HG03354 (cell line): Measurements from ENCODE around the gene GTPBP8.

Source experiments
- ATAC-seq: cut with Tn5 transposase; IDR thresholded peaks from one replicate; pipeline ENCODE4 v1.9.1; 2021; ENCODE audit warnings: mild to moderate bottlenecking; ENCODE audit not compliant: unreplicated experiment, poor library complexity, severe bottlenecking

GTPBP8 gene

DNA sequence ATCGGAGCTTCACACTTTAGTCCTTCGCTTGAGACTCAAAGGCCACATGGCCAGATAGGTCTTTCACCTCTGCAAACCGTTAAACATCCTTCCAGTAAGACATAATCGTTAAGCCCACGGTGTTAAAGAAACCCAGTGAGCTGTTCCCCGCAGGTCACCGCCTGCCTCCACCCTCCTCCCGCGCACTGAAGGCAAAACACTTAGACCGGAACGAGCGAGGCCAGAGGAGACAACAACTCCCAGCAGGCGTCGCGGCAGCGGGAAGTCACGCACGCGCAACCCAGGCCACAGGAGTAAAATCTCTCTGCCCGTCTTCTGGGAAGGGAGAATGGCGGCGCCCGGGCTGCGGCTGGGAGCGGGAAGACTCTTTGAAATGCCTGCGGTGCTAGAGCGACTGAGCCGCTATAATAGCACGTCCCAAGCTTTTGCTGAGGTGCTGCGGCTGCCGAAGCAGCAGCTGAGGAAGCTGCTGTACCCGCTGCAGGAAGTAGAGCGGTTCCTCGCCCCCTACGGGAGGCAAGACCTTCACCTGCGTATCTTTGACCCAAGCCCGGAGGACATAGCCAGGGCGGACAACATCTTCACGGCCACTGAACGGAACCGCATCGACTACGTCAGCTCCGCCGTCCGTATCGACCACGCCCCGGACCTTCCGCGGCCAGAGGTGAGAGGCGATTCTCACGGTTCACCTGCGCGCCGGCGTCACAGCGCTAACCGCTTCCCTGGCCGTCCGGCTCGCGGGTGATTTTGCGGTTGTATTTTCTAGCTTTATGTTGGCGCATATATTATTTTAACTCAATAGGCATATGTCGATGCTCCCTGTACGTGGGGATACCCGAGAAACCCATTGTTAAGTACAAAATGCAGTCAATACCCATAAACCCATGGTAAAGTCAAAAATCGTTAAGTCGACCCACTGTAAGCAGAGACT, at the start of gene GTPBP8:
Gene GTPBP8, plus strand, starts transcription at position 313 of the 931 bp plus-strand sequence. Its CDS starts 16 bp downstream, at position 329.
- ATAC-seq: peak; percentile 93

DNA sequence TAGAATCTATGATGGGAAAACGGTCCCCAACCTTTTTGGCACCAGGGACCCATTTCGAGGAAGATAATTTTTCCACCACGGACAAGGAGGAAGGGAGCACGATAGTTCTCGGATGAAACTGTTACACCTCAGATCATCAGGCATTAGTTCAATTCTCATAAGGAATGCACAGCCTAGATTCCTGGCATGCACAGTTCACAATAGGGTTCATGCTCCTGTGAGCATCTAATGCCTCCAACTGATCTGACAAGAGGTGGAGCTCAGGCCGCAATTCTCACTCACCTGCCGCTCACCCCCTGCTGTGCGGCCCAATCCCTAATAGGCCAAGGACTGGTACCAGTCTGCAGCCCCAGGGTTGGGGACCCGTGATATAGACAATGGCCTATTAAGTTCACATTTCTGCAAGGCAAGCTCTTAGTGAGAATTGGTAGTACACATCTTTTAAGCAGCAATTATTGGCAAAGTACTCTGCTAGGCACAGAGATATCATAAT, 42.4 kb upstream of the GTPBP8 start:
- ATAC-seq: no peak

DNA sequence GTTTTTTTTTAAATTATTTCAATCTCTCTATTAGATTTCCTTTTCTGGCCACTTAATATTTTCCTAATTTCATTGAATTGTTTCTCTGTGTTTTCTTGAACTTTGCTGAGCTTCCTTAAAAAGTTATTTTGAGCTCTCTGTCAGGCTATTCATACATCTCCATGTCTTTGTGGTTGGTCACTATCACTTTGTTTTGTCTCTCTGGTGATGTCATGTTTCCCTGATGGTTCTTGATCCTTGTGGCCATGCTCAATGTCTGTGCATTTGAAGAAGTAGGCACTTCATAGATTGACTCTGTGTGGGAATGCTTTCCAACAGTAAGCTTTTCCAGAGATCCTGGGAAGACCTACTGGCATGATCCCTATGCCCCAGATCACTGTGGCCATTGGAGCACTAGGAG, 34.4 kb upstream of the GTPBP8 start:
- ATAC-seq: no peak

DNA sequence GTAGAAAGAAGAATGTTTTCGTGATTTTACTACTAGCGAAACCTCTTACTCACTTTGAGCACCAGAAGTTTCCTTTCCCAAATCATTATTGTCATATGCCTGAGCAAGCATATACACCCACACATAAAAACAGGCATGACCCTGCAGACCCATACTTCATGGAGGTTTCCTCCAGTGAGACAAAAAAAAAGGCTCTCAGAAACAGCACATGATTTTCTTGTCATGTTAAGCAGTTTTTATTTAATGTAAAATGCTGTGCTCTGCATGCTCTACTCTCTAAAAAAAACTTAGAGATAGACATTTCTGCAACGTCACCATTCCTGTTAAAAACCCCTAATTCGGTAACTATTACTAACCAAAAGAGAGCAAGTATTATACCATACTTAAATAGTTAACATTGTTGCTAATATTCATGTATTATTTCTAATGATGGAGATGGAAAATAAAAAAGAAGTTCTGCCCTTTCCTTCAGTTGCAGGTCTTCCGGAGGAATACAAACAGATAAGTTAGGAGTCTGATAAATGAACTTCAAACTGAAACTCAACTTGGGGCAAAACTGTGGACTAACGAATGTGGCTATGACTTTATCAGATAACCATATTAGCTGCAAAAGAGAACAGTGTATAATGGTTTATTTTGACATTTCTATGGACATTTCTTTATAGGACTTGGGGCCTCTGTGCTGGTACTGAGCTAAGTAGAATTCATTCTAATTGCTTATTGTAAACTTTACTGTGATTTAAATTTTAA, 31.8 kb upstream of the GTPBP8 start:
- ATAC-seq: peak; percentile 53

DNA sequence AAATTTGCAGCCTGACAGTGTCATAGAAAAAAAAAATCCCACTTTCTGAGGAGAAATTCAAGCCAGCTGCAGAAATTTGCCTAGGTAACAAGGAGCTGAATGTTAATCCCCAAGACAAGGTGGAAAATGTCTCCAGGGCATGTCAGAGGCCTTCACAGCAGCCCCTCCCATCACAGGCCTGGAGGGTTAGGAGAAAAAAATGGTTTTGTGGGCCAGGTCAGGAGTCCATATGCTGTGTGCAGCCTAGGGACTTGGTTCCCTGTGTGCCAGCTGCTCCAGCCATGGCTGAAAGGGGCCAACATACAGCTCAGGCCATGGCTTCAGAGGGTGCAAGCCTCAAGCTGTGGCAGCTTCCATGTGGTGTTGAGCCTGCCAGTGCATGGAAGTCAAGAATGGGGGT, 27.1 kb upstream of the GTPBP8 start:
- no peak for ATAC-seq

DNA sequence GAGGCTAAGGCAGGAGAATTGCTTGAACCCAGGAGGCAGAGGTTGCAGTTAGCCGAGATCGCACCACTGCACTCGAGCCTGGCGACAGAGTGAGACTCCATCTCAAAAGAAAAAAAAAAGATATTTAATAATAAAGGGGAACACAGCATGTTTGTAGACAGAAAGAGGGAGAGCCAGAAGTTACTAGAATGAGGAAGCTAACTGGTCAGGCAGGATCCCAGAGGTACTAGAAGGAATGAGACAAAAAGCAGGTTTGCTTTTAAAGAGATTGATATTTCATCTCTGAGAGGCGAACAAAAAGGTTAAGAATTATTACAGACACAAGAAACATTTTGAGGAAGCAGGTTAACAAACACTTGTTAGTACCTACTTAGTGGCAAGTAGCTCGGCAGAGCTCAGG, 25.1 kb upstream of the GTPBP8 start:
- ATAC-seq: no peak

DNA sequence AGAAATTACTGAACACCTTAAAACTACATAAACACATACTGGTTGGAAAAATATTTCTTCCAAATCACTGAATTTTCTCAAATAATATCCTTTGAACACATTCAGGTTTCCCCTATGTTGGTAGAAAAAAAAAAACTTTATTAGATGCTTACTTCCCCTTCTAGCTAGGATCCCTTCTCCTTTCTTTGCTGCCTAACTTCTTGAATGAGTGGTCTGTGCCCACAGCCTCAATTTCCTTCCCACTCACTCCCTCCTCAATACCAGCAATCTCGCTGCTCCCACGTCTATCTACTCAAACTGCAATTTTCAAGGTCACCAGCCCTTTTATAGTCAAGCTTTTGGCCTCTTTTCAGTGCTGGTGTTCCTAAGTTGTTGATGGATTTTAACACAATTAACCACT, 24.2 kb upstream of the GTPBP8 start:
- ATAC-seq: no peak

DNA sequence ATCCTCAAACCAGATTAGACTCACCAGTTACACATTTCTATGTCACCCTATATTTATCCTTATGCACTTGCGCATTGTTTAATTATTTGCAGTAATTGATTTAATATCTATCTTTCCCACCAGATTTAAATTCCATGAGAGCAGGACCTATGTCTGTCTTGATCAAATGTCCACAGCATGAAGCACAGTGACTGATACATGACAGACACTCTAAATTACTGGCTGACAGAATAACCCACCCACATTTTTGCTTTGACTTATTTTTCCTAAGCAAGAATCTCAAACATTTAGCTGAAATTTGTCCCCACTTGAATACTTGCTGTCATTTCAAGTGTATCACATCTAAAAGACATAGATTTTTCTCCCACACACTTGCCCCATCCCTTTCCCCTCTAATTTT, 23.4 kb upstream of the GTPBP8 start:
- no peak for ATAC-seq

DNA sequence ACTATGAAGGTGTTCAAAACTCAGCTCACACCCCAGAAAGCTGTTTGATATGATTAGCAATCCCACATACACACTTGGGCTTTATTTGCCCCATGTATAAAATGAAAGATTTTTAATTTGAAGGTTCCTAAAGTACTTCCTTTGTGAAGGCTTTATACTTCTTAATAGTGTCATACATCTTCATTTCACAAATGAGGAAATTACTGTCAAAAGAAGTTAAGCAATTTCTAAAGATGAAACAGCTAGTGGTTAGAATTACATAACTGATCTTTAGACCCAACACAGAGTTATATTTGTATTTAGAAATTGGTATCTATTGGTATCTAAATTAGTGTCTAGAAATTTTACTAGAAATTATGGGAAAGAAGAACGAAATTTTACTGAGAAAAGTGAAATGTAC, 23.0 kb upstream of the GTPBP8 start:
- no peak for ATAC-seq

DNA sequence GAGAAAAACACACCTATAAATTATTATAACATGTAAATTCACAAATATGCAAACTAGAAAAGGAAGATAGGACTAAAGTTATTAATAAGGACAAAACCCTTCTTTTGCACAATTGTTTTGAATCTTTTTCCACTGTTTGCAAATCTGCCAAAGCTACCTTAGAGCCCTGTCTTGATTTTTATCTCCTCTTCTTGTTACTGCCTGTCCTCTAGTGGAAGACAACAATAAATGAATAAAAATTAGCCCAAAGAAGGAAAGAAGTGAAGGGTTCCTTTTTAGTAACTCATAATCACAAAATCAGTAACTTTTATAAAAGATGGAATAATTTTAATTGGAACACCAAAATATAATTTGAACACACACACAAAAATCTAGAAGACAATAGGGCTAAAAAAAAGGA, 18.6 kb upstream of the GTPBP8 start:
- no peak for ATAC-seq

DNA sequence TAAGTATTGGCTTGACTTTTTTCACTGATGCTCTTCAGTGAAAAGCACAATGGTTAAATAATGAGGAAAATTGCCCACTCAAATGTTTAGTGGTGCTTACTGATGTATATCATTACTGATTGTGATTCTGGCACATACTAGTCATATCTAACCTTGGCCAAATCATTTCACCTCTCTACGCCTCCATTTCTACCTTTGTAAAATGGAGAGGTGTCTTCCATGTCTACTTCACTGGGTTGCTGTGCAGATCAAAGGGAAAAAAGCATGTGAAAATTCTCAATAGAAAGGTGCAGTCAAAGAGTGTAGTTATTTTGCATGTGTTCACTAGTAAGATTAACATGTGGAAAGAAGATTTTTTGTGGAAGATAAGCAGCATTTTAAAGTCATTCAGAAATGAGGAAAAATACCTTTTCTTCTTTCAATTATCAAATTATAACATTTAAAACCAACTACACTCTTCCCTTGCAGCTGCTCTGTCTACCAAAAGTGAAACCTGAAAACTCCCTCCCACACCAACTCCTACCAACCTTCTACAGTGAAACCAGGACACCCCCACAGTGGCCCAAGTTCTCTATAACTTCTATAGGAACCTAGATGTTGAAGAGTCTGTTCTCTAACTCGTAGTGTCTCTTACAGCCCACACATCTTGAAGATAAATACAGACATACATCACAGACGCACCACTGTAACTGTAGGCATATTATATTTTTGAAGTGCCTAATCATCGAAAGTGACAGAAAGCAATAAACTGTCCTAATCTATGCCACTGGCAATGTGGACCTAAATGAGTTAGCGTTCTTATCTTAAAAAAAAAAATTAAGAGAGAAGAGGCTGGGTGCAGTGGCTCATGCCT, 17.2 kb upstream of the GTPBP8 start:
- peak; percentile 88 for ATAC-seq

DNA sequence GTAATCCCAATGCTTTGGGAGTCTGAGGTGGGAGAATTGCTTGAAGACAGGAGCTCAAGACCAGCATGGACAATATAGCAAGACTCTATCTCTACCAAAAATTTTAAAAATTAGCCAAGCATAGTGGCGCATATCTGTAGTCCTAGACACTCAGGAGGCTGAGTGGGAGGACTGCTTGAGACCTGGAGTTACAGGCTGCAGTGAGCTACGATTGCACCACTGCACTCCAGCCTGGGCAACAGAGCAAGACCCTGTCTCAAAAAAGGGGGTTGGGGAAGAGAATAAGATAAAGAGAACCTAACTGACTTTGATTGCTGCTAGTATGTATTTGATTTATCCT, 16.6 kb upstream of the GTPBP8 start:
- peak; percentile 26 for ATAC-seq

DNA sequence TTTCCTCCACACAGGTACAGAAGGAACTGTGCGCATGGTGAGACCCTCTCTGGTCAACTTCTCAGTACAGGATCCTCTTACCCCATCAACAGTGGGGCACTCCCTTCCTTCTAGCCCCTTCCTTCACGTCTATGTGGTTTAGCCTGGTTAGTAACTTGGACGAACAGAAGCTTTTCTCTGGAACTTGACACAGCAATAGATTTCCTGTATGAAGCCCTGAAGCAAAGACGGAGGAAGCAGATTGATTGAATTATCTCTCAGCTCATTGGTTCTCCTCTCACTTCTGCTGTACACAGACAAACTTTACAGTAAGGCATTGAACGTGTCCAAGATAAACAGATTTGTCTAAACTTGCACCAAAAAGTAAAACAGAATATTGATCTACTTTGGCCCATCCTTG, 15.9 kb upstream of the GTPBP8 start, which contains the start of gene CD200R1:
Gene CD200R1, minus strand, starts transcription at position 210 of the 400 bp plus-strand sequence. CDS start 246 bp downstream, outside the sequence.
- ATAC-seq: no peak

DNA sequence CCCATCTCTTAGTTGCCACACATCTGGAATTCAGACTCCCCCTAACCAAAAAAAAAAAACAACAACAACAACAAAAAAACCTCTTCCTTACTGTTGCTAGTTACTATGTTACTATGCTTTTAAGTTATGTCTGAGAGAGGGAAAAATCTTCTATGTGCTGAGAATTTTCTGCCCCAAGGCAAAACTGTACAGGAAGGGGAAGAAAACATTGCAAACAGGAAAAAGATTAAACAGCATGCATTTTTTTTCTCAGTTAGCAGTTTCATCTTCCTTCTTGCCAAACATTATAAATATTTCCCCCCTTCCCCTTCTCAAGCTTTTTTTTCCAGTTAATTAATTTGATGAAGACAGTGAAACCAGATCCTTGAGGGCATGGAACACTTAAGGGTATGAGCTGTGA, 14.8 kb upstream of the GTPBP8 start:
- ATAC-seq: no peak

DNA sequence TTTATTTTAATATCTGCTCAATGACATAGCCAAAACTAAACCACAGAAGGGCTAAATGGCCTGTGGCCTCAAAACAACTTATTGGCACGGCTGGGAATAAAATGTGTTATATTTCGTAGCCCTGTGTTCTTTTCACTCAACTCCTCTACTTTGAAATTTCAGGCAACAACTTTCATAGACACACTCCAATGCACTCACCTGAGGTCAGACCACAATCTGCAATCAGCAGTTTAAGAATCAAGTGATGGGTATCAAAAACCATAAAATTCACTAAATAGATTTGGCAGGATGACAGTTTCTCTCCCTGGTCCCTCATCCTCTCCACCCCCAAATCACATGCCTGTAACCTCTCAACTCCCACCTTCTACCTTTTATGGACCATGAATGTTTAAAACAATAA, 13.8 kb upstream of the GTPBP8 start:
- ATAC-seq: no peak

DNA sequence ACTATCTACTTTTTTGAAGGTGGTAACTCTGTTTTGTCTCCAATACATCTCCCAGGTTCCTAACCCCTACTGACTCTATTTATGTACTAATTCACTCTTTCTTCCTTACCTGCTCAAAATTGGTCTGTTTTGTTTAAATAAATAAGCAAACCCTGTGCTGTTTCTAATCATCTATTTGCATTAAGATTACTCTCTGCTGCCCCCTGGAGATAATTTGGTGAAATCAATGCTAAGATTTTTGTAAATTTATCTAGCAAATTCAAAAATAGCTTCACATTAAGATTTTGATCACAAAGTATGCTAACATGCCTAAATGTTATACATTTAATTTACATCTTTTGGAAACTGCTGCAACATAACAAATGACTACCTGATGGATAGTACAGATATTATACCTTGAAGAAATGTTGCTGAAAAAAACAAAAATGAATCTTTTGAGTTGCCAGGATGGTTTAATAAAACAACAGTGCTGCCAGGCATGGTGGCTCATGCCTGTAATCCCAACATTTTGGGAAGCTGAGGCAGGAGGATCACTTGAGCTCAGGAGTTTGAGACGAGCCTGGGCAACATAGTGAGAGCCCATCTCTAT, 11.4 kb upstream of the GTPBP8 start:
- ATAC-seq: no peak

DNA sequence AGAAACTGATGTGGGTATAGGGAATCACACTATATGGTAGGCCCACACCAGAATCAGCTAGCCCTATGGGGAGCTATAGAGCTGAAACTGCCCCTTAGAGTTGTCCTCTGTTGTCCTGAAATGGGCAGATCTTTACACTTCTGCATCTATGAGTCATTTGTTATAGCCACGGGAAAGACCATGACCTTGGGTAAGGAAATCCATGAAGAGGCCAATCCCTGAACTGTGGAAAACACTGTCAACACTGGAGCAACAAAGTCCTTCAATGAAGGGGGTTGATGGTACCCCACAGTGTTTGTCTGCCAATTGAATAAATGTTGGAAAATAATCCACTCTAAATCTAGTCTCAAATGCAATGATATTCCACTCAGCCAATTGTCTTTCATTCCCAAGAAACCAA, 10.7 kb upstream of the GTPBP8 start:
- ATAC-seq: no peak

DNA sequence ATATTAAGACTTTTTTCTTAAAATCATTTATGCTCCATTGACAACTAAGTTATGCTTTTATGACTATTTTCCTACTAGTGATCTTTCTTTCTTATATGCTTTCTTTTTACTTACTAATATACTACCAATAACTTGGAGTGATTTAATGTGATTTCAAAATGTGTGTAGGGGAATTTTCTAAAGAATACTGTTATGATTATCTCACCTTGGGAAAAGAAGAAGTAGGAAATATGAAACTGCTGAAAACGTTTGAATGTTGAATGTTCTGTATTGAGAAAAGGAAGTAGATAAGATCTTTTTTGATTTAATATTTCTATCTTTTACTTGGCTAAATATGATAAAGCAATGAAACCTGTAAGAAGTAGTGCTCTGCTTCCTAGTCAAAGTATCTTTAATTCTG, 8.1 kb upstream of the GTPBP8 start:
- ATAC-seq: no peak

DNA sequence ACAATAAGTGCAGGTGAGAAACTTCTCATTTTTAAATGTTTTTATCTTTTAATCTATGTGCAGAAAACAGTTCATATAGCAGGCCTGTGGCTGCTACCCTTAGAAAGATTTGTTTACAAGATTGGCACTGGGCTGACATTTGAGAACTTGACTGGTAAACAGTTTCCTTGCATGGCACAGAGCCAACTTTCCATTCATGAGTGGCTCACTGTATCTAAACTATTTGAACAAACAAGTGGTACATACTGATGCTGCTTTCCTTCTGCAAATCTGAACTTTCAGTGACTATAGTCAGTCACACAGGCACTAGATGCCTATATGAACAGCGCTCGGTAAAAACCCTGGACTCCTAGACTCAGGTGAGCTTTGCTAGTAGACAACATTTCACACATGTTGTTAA, 6.3 kb upstream of the GTPBP8 start:
- no peak for ATAC-seq
